Measurements from ENCODE around the gene TIMM23B. TPM values are rescaled to one million over a fixed set of nuclear protein-coding genes. Genes with fewer than 3 reads are reported as not detected.

Gene TIMM23B
- total RNA-seq, 1 donor: 23.0 TPM

GRCh38 chr10:50021646-50022045 is 79.8 kb downstream of the TIMM23B start:
- H3K4me3 ChIP-seq (ENCODE audit: low read length): no peak overlapping the region
- no peaks in the 10 kb centered on the region for H3K4me1 ChIP-seq (ENCODE audit: insufficient read depth, low read length)
- H3K9me3 ChIP-seq (ENCODE audit: low read depth, low read length): no peaks in the 10 kb centered on the region
- H3K27me3 ChIP-seq (ENCODE audit: insufficient read depth, low read length): no peaks in the 10 kb centered on the region

Other genes starting within 250 kb of the TIMM23B start
- gene OGDHL, start 179.7 kb upstream of the TIMM23B start, total RNA-seq: not detected
- gene PARG, start within 50 bp of the TIMM23B start, total RNA-seq: 31.7 TPM
- 4.4 TPM for gene AGAP6, start 46.4 kb downstream of the TIMM23B start, total RNA-seq
- gene WASHC2A, start 125.9 kb downstream of the TIMM23B start, total RNA-seq: 35.3 TPM